AG10803 (cell line): ENCODE results near the gene NEDD4.

Experiments
- DNase-seq: peaks from one replicate; pipeline ENCODE4 v3.0.0; 2010; ENCODE audit warnings: low read depth
- H3K4me3 ChIP-seq: 2 replicates; pipeline ENCODE4 v1.5.1; 2011; ENCODE audit warnings: mild to moderate bottlenecking, low read length, control low read depth
- CTCF ChIP-seq: conservative IDR thresholded peaks from 2 replicates; pipeline ENCODE4 v1.5.1; 2011; ENCODE audit warnings: mild to moderate bottlenecking, low read length, control low read depth, inconsistent platforms

NEDD4 gene

GRCh38 chr15:55915221-55915620 is 78.2 kb downstream of the NEDD4 start:
- DNase-seq, result no peak
- no peak for TF ChIP-seq CTCF
- peak overlapping the region; percentile 57 for H3K4me3 ChIP-seq

GRCh38 chr15:55914446-55914845 is 79.0 kb downstream of the NEDD4 start:
- peak overlapping the region; percentile 57 for H3K4me3 ChIP-seq
- peak; percentile 15 for DNase-seq
- TF ChIP-seq CTCF, result no peak

- peak overlapping the region; percentile 3 for H3K4me3 ChIP-seq
- TF ChIP-seq CTCF, result no peak
- DNase-seq, result no peak
Observed at GRCh38 chr15:55912982-55913381, 80.4 kb downstream of the NEDD4 start.

GRCh38 chr15:55909036-55909811 is 84.2 kb downstream of the NEDD4 start:
- no peak for TF ChIP-seq CTCF
- DNase-seq, result peak; percentile 90
- no peak overlapping the region for H3K4me3 ChIP-seq

- peak; percentile 98 for DNase-seq
- TF ChIP-seq CTCF, result no peak
- H3K4me3 ChIP-seq, result peak overlapping the region; percentile 16
Observed at GRCh38 chr15:55907797-55908196, 85.6 kb downstream of the NEDD4 start.

GRCh38 chr15:55902981-55903380 is 90.4 kb downstream of the NEDD4 start:
- H3K4me3 ChIP-seq, result no peak overlapping the region
- no peak for DNase-seq
- no peak for TF ChIP-seq CTCF

GRCh38 chr15:55900019-55900418 is 93.4 kb downstream of the NEDD4 start:
- H3K4me3 ChIP-seq, result no peak overlapping the region
- no peak for TF ChIP-seq CTCF
- no peak for DNase-seq
